HepG2 (cell line): ENCODE data around the gene CES2. TPM values are rescaled to one million over a fixed set of nuclear protein-coding genes. Genes with fewer than 3 reads are reported as not detected.
A peak's percentile ranks its signal among the peaks of the same experiment; 100 is the strongest.

Experiments
- BCLAF1 ChIP-seq: fragments of 450-650 bp; IDR thresholded peaks from 2 replicates; pipeline ENCODE4 v1.6.1; 2017; ENCODE audit warnings: mild to moderate bottlenecking
- CENPBD1 ChIP-seq: sonication (generic); formaldehyde crosslinking; IDR thresholded peaks from 2 replicates; pipeline ENCODE4 v1.8.0; 2022; ENCODE audit warnings: missing genetic modification reagents, low read depth, mild to moderate bottlenecking, borderline replicate concordance
- DMAP1 ChIP-seq: IDR thresholded peaks from 2 replicates; pipeline ENCODE4 v1.6.1; 2016
- FOSL2 ChIP-seq: sonication (generic); formaldehyde crosslinking; IDR thresholded peaks from 2 replicates; pipeline ENCODE4 v1.4.0; 2020; ENCODE audit warnings: missing genetic modification reagents
- FOXK2 ChIP-seq: fragments of 450-650 bp; IDR thresholded peaks from 2 replicates; pipeline ENCODE4 v1.6.1; 2016
- GABPB1 ChIP-seq: IDR thresholded peaks from 2 replicates; pipeline ENCODE4 v1.6.1; 2016; ENCODE audit warnings: mild to moderate bottlenecking, missing genetic modification reagents, moderate library complexity, missing compliant biosample characterization
- GLI4 ChIP-seq: sonication (generic); formaldehyde crosslinking; IDR thresholded peaks from 2 replicates; pipeline ENCODE4 v1.5.1; 2020; ENCODE audit warnings: missing genetic modification reagents, mild to moderate bottlenecking, moderate library complexity, borderline replicate concordance
- GTF3A ChIP-seq: sonication (generic); formaldehyde crosslinking; conservative IDR thresholded peaks from 2 replicates; pipeline ENCODE4 v1.4.0; 2020; ENCODE audit warnings: mild to moderate bottlenecking, missing genetic modification reagents
- KLF16 ChIP-seq, 2 experiments: sonication (generic) in 1 of 2; formaldehyde crosslinking in 1 of 2; IDR thresholded peaks; 2 replicates each; pipeline versions ENCODE4 v1.6.1 to v1.8.0; 2016 to 2023; ENCODE audit warnings: missing genetic modification reagents in 2 of 2, missing compliant biosample characterization in 1 of 2
- PAX8 ChIP-seq: sonication (generic); formaldehyde crosslinking; IDR thresholded peaks from 2 replicates; pipeline ENCODE4 v1.8.0; 2022; ENCODE audit warnings: mild to moderate bottlenecking, missing genetic modification reagents, borderline replicate concordance
- RARA ChIP-seq: IDR thresholded peaks from 2 replicates; pipeline ENCODE4 v1.6.1; 2016; ENCODE audit warnings: missing genetic modification reagents, missing compliant biosample characterization
- SP5 ChIP-seq: IDR thresholded peaks from 2 replicates; pipeline ENCODE4 v1.6.1; 2016; ENCODE audit warnings: low read depth, borderline replicate concordance
- ZBTB44 ChIP-seq: sonication (generic); formaldehyde crosslinking; IDR thresholded peaks from 2 replicates; pipeline ENCODE4 v1.4.0; 2020; ENCODE audit warnings: missing genetic modification reagents
- ZFX ChIP-seq: sonication (generic); formaldehyde crosslinking; IDR thresholded peaks from 2 replicates; pipeline ENCODE4 v1.4.0; 2020; ENCODE audit warnings: mild to moderate bottlenecking, low read depth, missing genetic modification reagents, moderate library complexity
- ZNF230 ChIP-seq: sonication (generic); formaldehyde crosslinking; IDR thresholded peaks from 2 replicates; pipeline ENCODE4 v1.4.0; 2020; ENCODE audit warnings: mild to moderate bottlenecking, missing genetic modification reagents
- ZNF296 ChIP-seq: sonication (generic); formaldehyde crosslinking; conservative IDR thresholded peaks from 2 replicates; pipeline ENCODE4 v1.5.0; 2020; ENCODE audit warnings: mild to moderate bottlenecking, missing genetic modification reagents
- ZNF589 ChIP-seq: sonication (generic); formaldehyde crosslinking; conservative IDR thresholded peaks from 2 replicates; pipeline ENCODE4 v1.8.0; 2022; ENCODE audit warnings: mild to moderate bottlenecking, moderate library complexity, missing genetic modification reagents
- ZNF614 ChIP-seq: IDR thresholded peaks from 2 replicates; pipeline ENCODE4 v1.6.1; 2018; ENCODE audit warnings: missing biosample characterization, missing genetic modification reagents, inconsistent platforms, borderline replicate concordance
- ZNF746 ChIP-seq: sonication (generic); formaldehyde crosslinking; IDR thresholded peaks from 2 replicates; pipeline ENCODE4 v1.8.0; 2022; ENCODE audit warnings: mild to moderate bottlenecking, missing genetic modification reagents
- ZSCAN9 ChIP-seq: IDR thresholded peaks from 2 replicates; pipeline ENCODE4 v1.6.1; 2016; ENCODE audit warnings: borderline replicate concordance
- polyA plus RNA-seq, 8 experiments: library from polyadenylated mRNA; depleted of rRNA in 3 of 8; stranded (reverse) in 7 of 8; unstranded in 1 of 8; fragments of >200 nt; fragmentation: Illumina TruSeq in 4 of 8; extraction: Trizol in 4 of 8; gene quantifications; 2 replicates each; pipeline versions ENCODE4 v1.2.1 to v1.2.3, GENCODE V29; 2011 to 2016; ENCODE audit warnings: low read depth in 4 of 8, missing spikeins in 1 of 8, mixed read lengths in 1 of 8; ENCODE audit not compliant: insufficient read depth in 1 of 8
- total RNA-seq, 5 experiments: library from RNA; depleted of rRNA; stranded (reverse); fragments of >200 nt; fragmentation: Illumina TruSeq; extraction: Trizol; gene quantifications; 2 replicates each; pipeline ENCODE4 v1.2.3, GENCODE V29; 2016; ENCODE audit warnings: low read depth in 1 of 5
- TF ChIP-seq, protein P1 (sequence below): sonication (generic); formaldehyde crosslinking; IDR thresholded peaks from 2 replicates; pipeline ENCODE4 v1.8.0; 2022; ENCODE audit warnings: mild to moderate bottlenecking, missing genetic modification reagents, moderate library complexity
- TF ChIP-seq, protein P2 (sequence below), 2 experiments: sonication (generic) in 1 of 2; formaldehyde crosslinking in 1 of 2; IDR thresholded peaks; 2 replicates each; pipeline versions ENCODE4 v1.4.0 to v1.6.1; 2018 to 2020; ENCODE audit warnings: missing genetic modification reagents in 2 of 2, borderline replicate concordance in 1 of 2, low read depth in 1 of 2, mild to moderate bottlenecking in 1 of 2, missing biosample characterization in 1 of 2
- TF ChIP-seq, protein P3 (sequence below): sonication (generic); formaldehyde crosslinking; IDR thresholded peaks from 2 replicates; pipeline ENCODE4 v1.4.0; 2020; ENCODE audit warnings: mild to moderate bottlenecking, missing genetic modification reagents

The CES2 gene
- total and polyA plus RNA-seq, 2 of the 13 experiments (the other 11 are each of a cell fraction or from before 2014, with no cell fraction given), result 50.6 to 63.8 TPM

GRCh38 chr16:66954097-66954659, 18.9 kb downstream of the CES2 start (continued):
- TF ChIP-seq, protein P1, sequence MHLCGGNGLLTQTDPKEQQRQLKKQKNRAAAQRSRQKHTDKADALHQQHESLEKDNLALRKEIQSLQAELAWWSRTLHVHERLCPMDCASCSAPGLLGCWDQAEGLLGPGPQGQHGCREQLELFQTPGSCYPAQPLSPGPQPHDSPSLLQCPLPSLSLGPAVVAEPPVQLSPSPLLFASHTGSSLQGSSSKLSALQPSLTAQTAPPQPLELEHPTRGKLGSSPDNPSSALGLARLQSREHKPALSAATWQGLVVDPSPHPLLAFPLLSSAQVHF, result no peak
- TF ChIP-seq ZNF746, result no peak
- no peak for TF ChIP-seq CENPBD1 (CRISPR knock-in tag)
- peak in 1 of 2 experiments; percentile 38; a peak in 1 of 4 replicates for TF ChIP-seq KLF16 (CRISPR knock-in tag; IDR thresholded peaks at IDR 0.05)
- TF ChIP-seq FOXK2, result no peak
- TF ChIP-seq, protein P2, sequence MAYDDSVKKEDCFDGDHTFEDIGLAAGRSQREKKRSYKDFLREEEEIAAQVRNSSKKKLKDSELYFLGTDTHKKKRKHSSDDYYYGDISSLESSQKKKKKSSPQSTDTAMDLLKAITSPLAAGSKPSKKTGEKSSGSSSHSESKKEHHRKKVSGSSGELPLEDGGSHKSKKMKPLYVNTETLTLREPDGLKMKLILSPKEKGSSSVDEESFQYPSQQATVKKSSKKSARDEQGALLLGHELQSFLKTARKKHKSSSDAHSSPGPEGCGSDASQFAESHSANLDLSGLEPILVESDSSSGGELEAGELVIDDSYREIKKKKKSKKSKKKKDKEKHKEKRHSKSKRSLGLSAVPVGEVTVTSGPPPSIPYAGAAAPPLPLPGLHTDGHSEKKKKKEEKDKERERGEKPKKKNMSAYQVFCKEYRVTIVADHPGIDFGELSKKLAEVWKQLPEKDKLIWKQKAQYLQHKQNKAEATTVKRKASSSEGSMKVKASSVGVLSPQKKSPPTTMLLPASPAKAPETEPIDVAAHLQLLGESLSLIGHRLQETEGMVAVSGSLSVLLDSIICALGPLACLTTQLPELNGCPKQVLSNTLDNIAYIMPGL (CRISPR knock-in tag; IDR thresholded peaks at IDR 0.05; ENCODE audit: borderline replicate concordance in 1 of 2, low read depth in 1 of 2), result peak; percentile 77 to 91; a peak in 3 of 4 replicates
- no peak for TF ChIP-seq ZNF296 (CRISPR knock-in tag)
- peak; percentile 43; the same call in 1 of the 2 replicates for TF ChIP-seq SP5 (CRISPR knock-in tag)
- TF ChIP-seq GABPB1 (CRISPR knock-in tag), result no peak
- TF ChIP-seq ZFX (CRISPR knock-in tag), result peak; percentile 49
- 0 out of 2 replicates have a peak, but pooled peaks have one; percentile 19 for TF ChIP-seq FOSL2 (CRISPR knock-in tag)
- no peak; the same call in 1 of the 2 replicates for TF ChIP-seq DMAP1 (CRISPR knock-in tag)
- no peak for TF ChIP-seq GTF3A (CRISPR knock-in tag)
- TF ChIP-seq BCLAF1, result no peak
- TF ChIP-seq ZNF614 (CRISPR knock-in tag), result peak; percentile 84
- TF ChIP-seq RARA (CRISPR knock-in tag), result 0 out of 2 replicates have a peak, but pooled peaks have one; percentile 4
- TF ChIP-seq PAX8 (CRISPR knock-in tag), result no peak
- TF ChIP-seq, protein P3, sequence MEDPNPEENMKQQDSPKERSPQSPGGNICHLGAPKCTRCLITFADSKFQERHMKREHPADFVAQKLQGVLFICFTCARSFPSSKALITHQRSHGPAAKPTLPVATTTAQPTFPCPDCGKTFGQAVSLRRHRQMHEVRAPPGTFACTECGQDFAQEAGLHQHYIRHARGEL (CRISPR knock-in tag), result no peak
- TF ChIP-seq ZBTB44, result no peak
- no peak for TF ChIP-seq GLI4 (CRISPR knock-in tag)
- no peak for TF ChIP-seq ZNF230 (CRISPR knock-in tag)
- TF ChIP-seq ZSCAN9 (CRISPR knock-in tag), result peak; percentile 80; the same call in 1 of the 2 replicates
- no peak for TF ChIP-seq ZNF589 (CRISPR knock-in tag)
